ENCODE measurements around the gene LYRM2.

LYRM2 gene, protein sequence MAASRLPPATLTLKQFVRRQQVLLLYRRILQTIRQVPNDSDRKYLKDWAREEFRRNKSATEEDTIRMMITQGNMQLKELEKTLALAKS

GRCh38 chr6:89638320-89639195 is at the start of gene LYRM2:
LYRM2 (minus strand) TSS chr6:89638747; CDS start chr6:89638716, 31 bp downstream.
- peak; percentile 79 to 81 for DNase-seq (ENCODE audit: low read depth in 2 of 2)

- no peak for DNase-seq (ENCODE audit: low read depth in 2 of 2)
Measured at GRCh38 chr6:89688328-89688727, 49.8 kb upstream of the LYRM2 start.

DNA sequence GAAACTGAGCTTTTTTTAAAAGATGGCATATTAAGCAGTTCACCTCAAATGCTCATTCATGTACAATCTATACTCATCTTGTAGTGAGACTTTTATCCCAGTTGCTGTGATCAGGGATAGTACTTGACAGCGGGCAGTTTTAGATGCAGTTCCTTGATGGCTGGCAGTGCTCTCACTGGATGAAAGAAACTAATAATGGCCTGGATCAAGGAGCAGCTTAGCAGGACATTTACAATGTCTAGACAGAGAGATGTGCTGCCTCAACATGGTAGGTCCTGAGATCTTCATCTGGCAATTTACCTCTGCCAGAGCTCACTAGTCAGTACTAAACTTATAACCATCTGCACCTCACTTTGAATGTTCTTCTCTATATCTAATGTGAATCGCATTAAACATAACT is 46.8 kb upstream of the LYRM2 start:
- DNase-seq (ENCODE audit: low read depth in 2 of 2) = no peak

GRCh38 chr6:89682991-89683390 is 44.4 kb upstream of the LYRM2 start:
- DNase-seq (ENCODE audit: low read depth in 2 of 2) = no peak

DNA sequence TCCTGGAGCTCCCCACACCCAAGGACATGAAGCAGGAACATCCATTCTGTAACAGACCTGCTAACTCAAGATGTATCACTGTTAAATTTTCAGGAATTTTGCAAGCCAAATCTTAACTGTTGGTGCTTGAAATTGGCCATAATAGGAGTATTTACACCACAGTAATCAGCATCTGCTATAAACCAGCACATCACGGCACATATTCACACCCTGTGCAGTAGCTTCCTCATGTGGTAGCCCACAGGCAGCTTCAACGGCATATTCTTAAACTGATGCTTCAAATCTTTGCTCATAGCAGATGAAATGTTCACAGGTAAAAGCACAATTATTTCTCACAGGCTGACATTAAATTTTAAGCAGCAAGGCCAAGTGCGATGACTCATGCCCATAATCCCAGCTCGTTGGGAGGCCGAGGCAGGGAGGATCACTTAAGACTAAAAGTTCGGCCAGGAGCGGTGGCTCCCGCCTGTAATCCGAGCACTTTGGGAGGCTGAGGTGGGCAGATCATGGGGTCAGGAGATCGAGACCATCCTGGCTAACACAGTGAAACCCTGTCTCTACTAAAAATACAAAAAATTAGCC is 43.5 kb upstream of the LYRM2 start:
- DNase-seq (ENCODE audit: low read depth in 2 of 2) = no peak

DNA sequence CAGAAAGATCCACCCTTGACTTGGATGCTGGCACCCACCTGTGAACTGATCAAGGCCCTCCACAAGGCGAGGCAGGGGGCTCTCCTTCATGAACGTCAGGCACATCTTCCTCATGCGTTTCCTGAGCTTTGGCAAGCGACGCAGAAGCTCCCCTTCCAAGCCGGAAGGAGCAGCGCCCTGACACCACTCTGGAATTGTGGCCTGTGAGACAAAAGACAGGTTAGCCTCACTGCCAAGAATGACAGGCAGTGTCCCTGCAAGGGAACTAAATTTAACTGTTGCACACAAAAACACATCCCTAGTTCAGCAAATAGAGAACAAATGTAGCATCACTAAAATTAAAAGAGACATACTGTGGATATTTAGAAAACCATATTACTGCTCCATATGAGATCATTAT is 42.0 kb upstream of the LYRM2 start:
- DNase-seq (ENCODE audit: low read depth in 2 of 2) = no peak

- no peak for DNase-seq (ENCODE audit: low read depth in 2 of 2)
Measured at GRCh38 chr6:89680150-89680549, 41.6 kb upstream of the LYRM2 start.

GRCh38 chr6:89679215-89680120 is 40.9 kb upstream of the LYRM2 start:
- no peak for DNase-seq (ENCODE audit: low read depth in 2 of 2)

- DNase-seq (ENCODE audit: low read depth in 2 of 2) = no peak
Measured at GRCh38 chr6:89678531-89678930, 40.0 kb upstream of the LYRM2 start.

GRCh38 chr6:89675949-89676748 is 37.6 kb upstream of the LYRM2 start:
- no peak for DNase-seq (ENCODE audit: low read depth in 2 of 2)

GRCh38 chr6:89670935-89671565 is 32.5 kb upstream of the LYRM2 start:
- DNase-seq (ENCODE audit: low read depth in 2 of 2) = no peak

DNA sequence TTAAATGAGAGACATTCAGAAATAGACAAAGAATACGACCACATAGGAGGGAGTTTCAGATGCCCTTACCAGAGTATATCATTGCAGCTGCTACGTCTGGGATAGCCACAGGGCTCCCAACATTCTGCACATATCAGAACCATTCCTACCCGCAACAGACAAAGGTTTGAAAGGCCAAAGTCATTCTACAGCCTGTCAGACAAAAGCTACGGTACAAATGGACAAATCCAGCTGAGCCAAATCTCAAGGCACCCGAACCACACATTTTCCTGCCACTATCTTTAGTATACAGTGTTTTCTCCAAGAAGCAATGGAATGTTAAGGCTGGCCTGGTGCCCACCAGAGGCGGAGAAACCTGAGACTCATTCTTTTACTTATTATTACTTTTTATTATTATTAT is 30.5 kb upstream of the LYRM2 start:
- no peak for DNase-seq (ENCODE audit: low read depth in 2 of 2)

- no peak for DNase-seq (ENCODE audit: low read depth in 2 of 2)
Measured at GRCh38 chr6:89667872-89668556, 29.5 kb upstream of the LYRM2 start.

GRCh38 chr6:89662659-89663223 is 24.2 kb upstream of the LYRM2 start:
- DNase-seq (ENCODE audit: low read depth in 2 of 2) = no peak

DNA sequence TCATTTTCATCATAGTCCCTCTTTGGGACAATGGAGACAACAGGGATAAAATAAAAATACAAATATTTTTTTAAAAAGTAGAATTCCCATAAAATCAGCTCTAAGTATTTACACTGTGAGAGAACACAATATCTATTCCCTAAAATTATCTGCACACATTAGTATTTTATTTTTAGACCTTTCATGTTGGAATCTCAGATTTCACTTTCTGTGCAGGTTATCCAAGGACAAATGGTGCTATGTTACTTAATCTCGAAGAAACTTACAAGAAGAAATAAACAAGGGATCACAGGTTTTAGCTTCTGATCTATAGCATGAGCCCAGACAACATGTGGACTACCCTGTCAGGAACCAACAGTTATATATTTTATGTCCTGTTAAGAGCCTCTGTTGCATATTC is 23.0 kb upstream of the LYRM2 start:
- no peak for DNase-seq (ENCODE audit: low read depth in 2 of 2)

- DNase-seq (ENCODE audit: low read depth in 2 of 2) = no peak
Measured at GRCh38 chr6:89660981-89661380, 22.4 kb upstream of the LYRM2 start.

DNA sequence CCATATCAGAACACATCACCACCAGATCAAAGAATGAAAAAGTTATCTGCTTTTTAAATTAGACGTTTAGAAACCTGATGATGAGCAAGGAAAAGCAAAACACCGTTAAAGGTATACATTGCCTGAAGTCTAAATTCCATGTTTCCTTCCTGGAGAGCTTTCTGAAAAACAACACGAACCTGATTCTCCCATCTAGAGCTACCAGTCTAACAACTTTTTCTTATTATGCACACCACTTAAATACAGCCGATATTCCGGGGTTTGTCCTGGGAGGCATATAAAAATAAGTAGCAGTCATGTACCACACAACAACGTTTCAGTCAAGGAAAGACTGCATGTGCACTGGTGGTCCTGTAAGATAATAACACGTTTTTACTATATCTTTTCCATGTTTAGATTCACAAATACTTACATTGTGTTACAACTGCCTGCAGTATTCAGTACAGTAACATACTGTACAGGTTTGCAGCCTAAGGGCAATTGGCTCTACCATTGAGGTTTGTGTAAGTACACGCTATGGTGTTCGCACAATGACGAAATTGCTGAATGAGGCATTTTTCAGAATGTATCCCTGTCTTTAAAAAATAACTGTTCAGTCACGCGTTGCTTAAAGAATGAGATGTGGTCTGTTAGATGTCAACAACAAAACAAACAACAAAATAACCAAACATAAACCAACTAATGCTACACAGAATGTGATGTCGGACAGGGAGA is 19.1 kb upstream of the LYRM2 start:
- DNase-seq (ENCODE audit: low read depth in 2 of 2) = no peak

GRCh38 chr6:89655122-89655521 is 16.6 kb upstream of the LYRM2 start:
- DNase-seq (ENCODE audit: low read depth in 2 of 2) = no peak

DNA sequence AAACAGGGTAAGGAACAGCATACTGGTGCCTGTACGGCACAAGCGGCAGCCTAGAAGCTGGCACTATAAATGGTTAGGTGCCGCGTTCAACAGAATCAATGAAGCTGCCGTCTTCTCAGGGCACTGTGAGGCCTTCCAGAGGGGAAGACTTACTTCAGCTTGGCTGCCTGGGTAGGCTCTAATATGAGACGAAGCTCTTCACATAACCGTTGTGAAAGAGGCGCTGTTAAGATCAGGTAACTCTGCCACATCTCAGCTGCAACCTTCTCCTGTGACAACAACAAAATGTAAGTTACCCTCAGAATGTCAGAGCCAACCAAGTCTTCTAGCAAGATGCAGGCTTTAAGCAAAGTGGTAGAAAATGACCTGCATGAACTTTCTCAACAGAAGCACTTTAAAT is 12.0 kb upstream of the LYRM2 start:
- DNase-seq (ENCODE audit: low read depth in 2 of 2) = no peak

Data from activated CD8-positive, alpha-beta memory T cell treated with anti-CD3 and anti-CD28 coated beads for 4 hours (primary cell).